ENCODE measurements around the gene RUNX1.
A peak's percentile ranks its signal among the peaks of the same experiment; 100 is the strongest.
"Not testable (repeated sequence)": the region's sequence is repeated elsewhere in the genome, so short reads cannot be mapped to it uniquely, and the experiment has no call there.

The RUNX1 gene

GRCh38 chr21:34973685-34974084, 75.4 kb downstream of the RUNX1 start:
- FAIRE-seq = no peak

DNA sequence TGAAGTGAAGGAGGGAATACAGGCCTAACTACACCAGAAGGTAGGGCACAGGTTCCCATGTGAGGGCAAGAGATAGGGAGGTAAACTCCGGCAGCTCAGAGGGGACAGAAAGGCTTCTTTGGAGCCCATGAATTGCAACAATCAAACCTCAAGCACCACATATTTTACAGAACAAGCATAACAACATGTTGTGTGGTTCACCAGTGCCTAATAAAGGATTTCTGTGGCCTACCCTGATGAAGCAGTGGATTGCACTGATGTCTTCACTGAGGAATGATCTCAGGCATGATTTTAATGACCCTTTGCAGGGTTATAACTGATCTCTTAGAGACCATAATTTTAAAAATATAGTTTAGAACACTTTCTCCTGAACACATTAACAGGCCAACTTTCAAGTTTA, 77.4 kb downstream of the RUNX1 start:
- FAIRE-seq = no peak
- DNase-seq (ENCODE audit: low spot score) = no peak

More at GRCh38 chr21:34973685-34974084, 75.4 kb downstream of the RUNX1 start:
- no peak for DNase-seq (ENCODE audit: low spot score)

GRCh38 chr21:34970566-34970965, 78.5 kb downstream of the RUNX1 start:
- FAIRE-seq (no peak), DNase-seq (ENCODE audit: low spot score) (no peak)

GRCh38 chr21:34970167-34970500, 79.0 kb downstream of the RUNX1 start:
- no peak for FAIRE-seq
- no peak for DNase-seq (ENCODE audit: low spot score)

- FAIRE-seq (no peak), DNase-seq (ENCODE audit: low spot score) (no peak)
These were observed 79.5 kb downstream of the RUNX1 start for GRCh38 chr21:34969423-34970166.

DNA sequence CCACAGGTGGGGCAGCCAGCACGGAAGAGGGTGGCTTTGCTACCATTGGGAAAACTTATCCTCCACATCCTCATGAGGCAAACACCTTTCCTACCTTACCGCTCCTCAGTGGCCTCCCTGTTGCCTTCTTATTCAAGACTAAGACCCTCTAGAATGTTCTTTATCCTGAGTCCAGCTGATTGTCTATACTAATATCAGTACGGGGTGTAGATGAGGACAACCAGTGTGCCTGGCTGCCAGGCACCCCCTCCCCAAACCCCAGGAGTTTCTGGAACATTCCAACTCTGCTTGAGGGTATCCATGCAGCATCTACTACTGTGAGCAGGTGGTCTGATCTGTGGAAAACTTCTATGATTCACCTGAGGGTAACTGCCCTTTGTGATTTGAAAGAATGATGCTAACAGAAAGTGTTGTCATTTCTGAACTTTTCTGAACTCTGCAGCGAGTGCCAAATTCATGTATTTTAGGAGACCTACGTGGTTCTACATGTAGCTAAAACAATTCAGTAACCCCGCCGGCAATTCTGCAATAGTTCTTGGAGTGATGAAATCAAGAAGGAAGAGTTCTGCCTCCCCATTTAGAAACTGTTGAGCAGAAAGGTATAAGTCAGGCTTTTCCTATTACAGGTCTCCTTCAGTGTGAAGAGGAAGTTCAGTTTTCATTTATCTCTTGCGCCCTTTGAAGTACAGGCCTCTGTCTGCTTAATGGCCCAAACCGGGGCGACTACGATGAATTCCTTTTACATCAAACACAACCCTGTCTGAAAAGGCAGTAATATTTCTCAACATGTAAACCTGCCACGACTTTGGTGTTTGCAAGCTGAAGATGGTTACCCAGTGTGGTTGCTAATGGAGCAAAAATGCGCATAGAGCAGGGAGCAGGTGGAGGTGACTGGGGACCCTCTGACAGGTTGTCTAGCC, 80.4 kb downstream of the RUNX1 start:
- FAIRE-seq (no peak), DNase-seq (ENCODE audit: low spot score) (no peak)

- FAIRE-seq = no peak
- DNase-seq (ENCODE audit: low spot score) = peak; percentile 22
These were observed 81.4 kb downstream of the RUNX1 start for GRCh38 chr21:34967509-34968289.

GRCh38 chr21:34966881-34967280, 82.2 kb downstream of the RUNX1 start:
- FAIRE-seq = not testable (repeated sequence)

DNA sequence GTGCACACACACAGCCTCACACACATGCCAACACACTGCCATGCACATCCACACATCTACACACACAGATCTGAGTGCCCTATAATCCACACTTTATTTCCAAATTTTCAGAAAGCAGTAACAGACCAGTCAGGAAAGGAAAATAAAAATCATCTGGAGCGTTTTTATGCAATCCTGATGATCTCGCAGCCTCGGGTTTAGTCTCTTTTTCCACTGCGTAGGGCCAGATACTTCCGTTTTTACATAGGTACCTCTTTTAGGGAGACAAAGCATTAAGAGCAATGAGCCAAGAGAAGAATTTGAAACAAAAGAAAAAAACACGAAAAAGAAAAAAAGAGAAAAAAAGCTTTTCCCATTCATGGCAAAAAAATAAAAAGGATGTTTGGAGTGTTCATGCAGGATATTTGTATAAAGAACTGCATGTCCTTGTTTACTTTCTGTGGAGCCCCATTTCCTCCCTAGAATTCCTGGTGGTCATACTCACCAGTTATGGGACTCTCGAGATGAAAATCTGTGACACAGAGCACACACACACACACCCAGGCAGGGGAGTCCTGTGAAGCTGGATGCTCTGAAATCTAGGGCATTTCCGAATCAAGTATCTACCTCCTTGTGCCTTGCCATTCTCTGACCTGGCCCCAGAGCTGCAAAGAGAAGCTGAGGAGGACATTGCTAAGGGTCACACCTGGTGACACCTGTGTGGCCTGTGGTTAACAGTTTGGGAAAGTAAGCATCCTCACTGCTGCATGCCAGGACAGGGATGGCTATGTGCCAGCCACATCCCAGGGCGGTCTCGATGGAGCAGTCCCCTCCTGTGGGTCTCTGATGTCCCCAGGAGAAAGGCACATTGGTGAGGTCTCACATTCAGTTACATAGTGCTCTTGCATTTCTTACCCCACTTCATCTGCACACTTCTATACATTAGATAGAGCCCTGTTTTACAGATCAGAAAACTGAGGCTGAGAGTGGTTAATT, 83.6 kb downstream of the RUNX1 start:
- FAIRE-seq = no peak
- DNase-seq (ENCODE audit: low spot score) = no peak

More at GRCh38 chr21:34966881-34967280, 82.2 kb downstream of the RUNX1 start:
- not testable (repeated sequence) for DNase-seq (ENCODE audit: low spot score)

DNA sequence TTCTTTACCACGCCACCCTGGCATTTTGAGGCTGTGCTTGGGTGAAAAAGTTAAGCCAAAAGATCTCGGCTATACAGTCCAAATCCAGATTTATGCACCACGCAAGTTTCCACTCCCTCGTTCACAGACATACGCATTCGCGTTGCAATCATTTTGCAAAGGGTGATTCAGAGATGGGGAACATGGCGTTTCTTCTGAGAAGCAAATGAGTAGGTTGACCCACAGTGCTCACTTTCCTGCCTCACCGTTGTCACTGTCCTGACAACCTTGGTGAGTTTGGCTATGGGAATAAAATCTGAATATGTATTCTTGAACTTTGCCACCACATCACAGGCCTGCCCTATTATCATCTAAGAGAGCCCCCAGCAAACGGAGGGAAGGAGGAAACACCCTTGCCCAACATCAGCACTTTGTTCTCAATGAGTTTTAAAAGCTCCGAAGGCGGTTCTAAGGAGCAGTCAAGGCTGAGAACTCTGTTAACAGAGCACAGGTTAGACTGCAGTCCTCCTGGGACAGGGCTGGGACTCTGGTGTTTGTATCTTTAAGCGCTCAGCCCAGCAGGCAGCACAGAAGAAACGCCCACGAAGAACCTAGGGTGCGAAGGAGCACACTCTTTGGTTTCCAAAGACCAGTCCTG, 86.4 kb downstream of the RUNX1 start:
- FAIRE-seq (no peak), DNase-seq (ENCODE audit: low spot score) (no peak)

DNA sequence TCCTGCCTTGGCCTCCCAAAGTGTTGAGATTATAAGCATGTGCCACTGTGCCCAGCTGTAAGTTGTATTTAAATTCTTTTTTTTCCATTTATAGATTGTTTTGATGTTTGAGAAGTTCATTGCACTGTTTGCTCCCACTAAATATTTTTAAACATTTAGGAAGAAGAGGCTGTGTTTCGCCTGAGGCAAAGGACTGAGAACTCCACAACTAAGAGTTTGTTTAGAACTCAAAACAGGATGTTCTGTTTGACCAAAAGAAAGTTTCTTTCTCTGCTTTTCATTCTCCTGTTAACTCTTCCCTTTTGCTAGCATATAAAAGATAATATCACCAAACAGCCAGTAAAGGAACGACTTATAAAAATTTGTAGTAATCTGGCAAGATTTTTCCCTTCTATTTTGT, 87.0 kb downstream of the RUNX1 start:
- FAIRE-seq (no peak), DNase-seq (ENCODE audit: low spot score) (no peak)

- DNase-seq (ENCODE audit: low spot score) (no peak), FAIRE-seq (no peak)
These were observed 88.4 kb downstream of the RUNX1 start for GRCh38 chr21:34960687-34961086.

GRCh38 chr21:34959607-34960006, 89.5 kb downstream of the RUNX1 start:
- DNase-seq (ENCODE audit: low spot score) (no peak), FAIRE-seq (no peak)

- DNase-seq (ENCODE audit: low spot score) (no peak), FAIRE-seq (no peak)
These were observed 91.1 kb downstream of the RUNX1 start for GRCh38 chr21:34958040-34958439.

- FAIRE-seq = no peak
- no peak for DNase-seq (ENCODE audit: low spot score)
These were observed 92.4 kb downstream of the RUNX1 start for GRCh38 chr21:34956416-34957316.

DNA sequence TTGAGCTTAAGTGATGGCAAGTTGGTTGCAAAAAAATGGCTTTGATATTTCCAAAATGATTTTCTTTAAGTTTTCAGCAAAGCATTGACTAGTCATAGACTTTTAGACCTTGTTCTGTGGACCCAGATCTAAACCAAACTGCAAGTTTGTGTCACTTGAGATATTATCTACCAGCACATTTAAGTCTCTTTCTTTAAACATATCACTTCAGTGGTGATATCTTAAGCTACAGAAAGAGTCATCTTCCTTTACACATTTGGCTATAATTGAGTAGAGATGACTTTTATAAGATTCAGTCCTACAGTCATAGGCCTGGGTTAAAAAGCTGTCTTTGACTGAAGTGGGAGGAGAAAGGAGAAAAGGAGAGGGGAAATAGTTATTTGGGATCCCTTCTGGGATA, 95.2 kb downstream of the RUNX1 start:
- no peak for FAIRE-seq
- DNase-seq (ENCODE audit: low spot score) = no peak

GRCh38 chr21:34952701-34953100, 96.4 kb downstream of the RUNX1 start:
- DNase-seq (ENCODE audit: low spot score) (no peak), FAIRE-seq (no peak)

- not testable (repeated sequence) for FAIRE-seq; DNase-seq (ENCODE audit: low spot score)
These were observed 97.2 kb downstream of the RUNX1 start for GRCh38 chr21:34951868-34952267.

DNA sequence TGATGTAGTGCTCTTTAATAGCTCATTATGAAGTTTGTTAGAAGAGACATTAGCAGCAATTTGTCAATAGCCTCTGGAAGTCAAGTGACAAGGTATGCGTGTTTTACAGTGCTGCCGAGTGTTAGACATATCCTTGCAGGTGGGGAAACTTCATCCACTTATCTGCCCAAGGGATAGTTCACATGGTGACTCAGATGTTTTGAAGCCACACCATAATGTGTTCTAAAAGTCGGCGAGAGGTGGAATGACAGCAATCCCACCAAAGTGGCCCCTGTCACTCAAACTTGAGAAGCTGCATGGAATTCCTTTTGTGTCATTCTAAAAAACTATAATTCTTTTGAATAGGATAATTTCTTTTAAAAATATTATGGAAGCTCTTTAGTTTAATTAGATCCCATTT, 98.1 kb downstream of the RUNX1 start:
- DNase-seq (ENCODE audit: low spot score) = no peak
- no peak for FAIRE-seq
